PC-9 (cell line): ENCODE data around the gene RINT1. TPM values are rescaled to one million over a fixed set of nuclear protein-coding genes. Genes with fewer than 3 reads are reported as not detected.

Source experiments
- BruUV-seq: library from RNA; stranded (reverse); fragments of 400-500 nt; replicated peaks from 2 replicates; lab custom pipeline; 2021; lab: Mats Ljungman, UMichigan
- CTCF ChIA-PET: fragments of 300-600 bp; sonication (Branson Sonifier 250); formaldehyde crosslinking; loops from one replicate; lab custom pipeline; 2022; ENCODE audit warnings: antibody characterized with exemption; lab: Charles Lee
- POLR2A ChIA-PET: fragments of 300-600 bp; sonication (Branson Sonifier 250); formaldehyde crosslinking; loops from one replicate; lab custom pipeline; 2022; ENCODE audit warnings: antibody characterized with exemption; ENCODE audit not compliant: unreplicated experiment; lab: Charles Lee
- DNase-seq, 2 experiments: peaks; one replicate each; pipeline versions ENCODE4 v3.0.0 to v3.0.0-alpha.2; 2015 to 2022; ENCODE audit warnings: mixed read lengths in 1 of 2
- H2AFZ ChIP-seq: fragments of 200-600 bp; sonication (generic); 2 replicates; pipeline ENCODE4 v1.8.1; 2017; ENCODE audit warnings: antibody characterized with exemption
- H3F3A ChIP-seq: fragments of 200-600 bp; sonication (generic); 2 replicates; pipeline ENCODE4 v1.8.1; 2017; ENCODE audit warnings: antibody characterized with exemption, mild to moderate bottlenecking, low read depth; ENCODE audit not compliant: insufficient read depth
- H3K27ac ChIP-seq: fragments of 200-600 bp; sonication (generic); 2 replicates; pipeline ENCODE4 v1.6.1; 2016; ENCODE audit warnings: mixed run types
- H3K27me3 ChIP-seq: fragments of 200-600 bp; sonication (generic); 2 replicates; pipeline ENCODE4 v1.6.1; 2016; ENCODE audit warnings: low read depth, mixed run types; ENCODE audit not compliant: insufficient read depth
- H3K36me3 ChIP-seq: fragments of 200-600 bp; sonication (generic); 2 replicates; pipeline ENCODE4 v1.6.1; 2016; ENCODE audit warnings: low read depth, mixed run types
- H3K4me1 ChIP-seq: fragments of 200-600 bp; sonication (generic); replicated peaks from 2 replicates; pipeline ENCODE4 v1.6.1; 2016; ENCODE audit warnings: mixed run types; ENCODE audit not compliant: insufficient read depth
- H3K4me2 ChIP-seq: fragments of 200-600 bp; sonication (generic); 2 replicates; pipeline ENCODE4 v1.6.1; 2017; ENCODE audit warnings: mixed run types
- H3K4me3 ChIP-seq: fragments of 200-600 bp; sonication (generic); 2 replicates; pipeline ENCODE4 v1.6.1; 2016; ENCODE audit warnings: mixed run types
- H3K79me2 ChIP-seq: fragments of 200-600 bp; sonication (generic); 2 replicates; pipeline ENCODE4 v1.6.1; 2017; ENCODE audit warnings: low read depth, mixed run types
- H3K9me2 ChIP-seq: fragments of 200-600 bp; sonication (generic); 2 replicates; pipeline ENCODE4 v1.8.1; 2017; ENCODE audit warnings: mild to moderate bottlenecking; ENCODE audit not compliant: insufficient read depth
- H3K9me3 ChIP-seq: fragments of 200-600 bp; sonication (generic); 2 replicates; pipeline ENCODE4 v1.8.1; 2016; ENCODE audit warnings: low read depth; ENCODE audit not compliant: insufficient read depth
- H4K20me1 ChIP-seq: fragments of 200-600 bp; sonication (generic); 2 replicates; pipeline ENCODE4 v1.8.1; 2017; ENCODE audit not compliant: insufficient read depth
- EZH2 ChIP-seq: fragments of 200-600 bp; sonication (generic); IDR thresholded peaks from 2 replicates; pipeline ENCODE4 v1.8.0; 2017; ENCODE audit warnings: antibody characterized with exemption, low read depth
- intact Hi-C: fragments of 100-400 bp; cut with micrococcal nuclease; formaldehyde crosslinking; loops from one replicate; pipeline ENCODE4 v1.10.0; 2022; ENCODE audit not compliant: unreplicated experiment
- total RNA-seq: library from RNA; stranded (reverse); gene quantifications from 2 replicates; pipeline ENCODE4 v1.2.3, GENCODE V29; 2021
- TF ChIP-seq, protein P1 (sequence below): fragments of 200-600 bp; sonication (generic); conservative IDR thresholded peaks from 2 replicates; pipeline ENCODE4 v1.6.1; 2017; ENCODE audit warnings: mixed run types, antibody characterized with exemption, mild to moderate bottlenecking, moderate library complexity

Gene RINT1
- total RNA-seq, 1 experiment from 2014 or later, result 25.1 TPM

- no TSS peak for BruUV-seq
- no peaks in the 10 kb centered on the region for H3K27me3 ChIP-seq
- no peak within 1 kb of the TSS for H3K4me2 ChIP-seq
- H3K4me3 ChIP-seq, result no peak within 1 kb of the TSS
- no peak within 1 kb of the TSS for H2AFZ ChIP-seq
- H3F3A ChIP-seq, result 0 out of 2 replicates have a peak, but pooled peaks cover 3% of the 10 kb centered on the region
- no peaks in the 10 kb centered on the region for H3K9me2 ChIP-seq
- intact Hi-C loops, result loop anchor here (10.0 kb wide), 1 partner anchor 176 kb away; no protein-coding TSS in a partner anchor
- H3K79me2 ChIP-seq, result no peaks in the 10 kb centered on the region
- no peaks in the 10 kb centered on the region for H4K20me1 ChIP-seq
- ChIA-PET CTCF (interaction anchor here (0.6 to 0.7 kb wide), 2 partner anchors 19 to 579 kb away, joined by 3 to 4 read pairs; no protein-coding TSS in a partner anchor), POLR2A (no interaction called here)
- H3K27ac ChIP-seq, result no peak within 1 kb of the TSS
- no peaks in the 10 kb centered on the region for H3K4me1 ChIP-seq
- peak in 1 of 2 experiments; percentile 62 for DNase-seq
- no peaks in the 10 kb centered on the region for H3K36me3 ChIP-seq
- 0 out of 2 replicates have a peak, but pooled peaks cover 4% of the 10 kb centered on the region for H3K9me3 ChIP-seq
- no peak for TF ChIP-seq EZH2
- TF ChIP-seq, protein P1, sequence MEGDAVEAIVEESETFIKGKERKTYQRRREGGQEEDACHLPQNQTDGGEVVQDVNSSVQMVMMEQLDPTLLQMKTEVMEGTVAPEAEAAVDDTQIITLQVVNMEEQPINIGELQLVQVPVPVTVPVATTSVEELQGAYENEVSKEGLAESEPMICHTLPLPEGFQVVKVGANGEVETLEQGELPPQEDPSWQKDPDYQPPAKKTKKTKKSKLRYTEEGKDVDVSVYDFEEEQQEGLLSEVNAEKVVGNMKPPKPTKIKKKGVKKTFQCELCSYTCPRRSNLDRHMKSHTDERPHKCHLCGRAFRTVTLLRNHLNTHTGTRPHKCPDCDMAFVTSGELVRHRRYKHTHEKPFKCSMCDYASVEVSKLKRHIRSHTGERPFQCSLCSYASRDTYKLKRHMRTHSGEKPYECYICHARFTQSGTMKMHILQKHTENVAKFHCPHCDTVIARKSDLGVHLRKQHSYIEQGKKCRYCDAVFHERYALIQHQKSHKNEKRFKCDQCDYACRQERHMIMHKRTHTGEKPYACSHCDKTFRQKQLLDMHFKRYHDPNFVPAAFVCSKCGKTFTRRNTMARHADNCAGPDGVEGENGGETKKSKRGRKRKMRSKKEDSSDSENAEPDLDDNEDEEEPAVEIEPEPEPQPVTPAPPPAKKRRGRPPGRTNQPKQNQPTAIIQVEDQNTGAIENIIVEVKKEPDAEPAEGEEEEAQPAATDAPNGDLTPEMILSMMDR, result no peak
These were observed 49.2 kb downstream of the RINT1 start, which contains the start of gene EFCAB10 for GRCh38 chr7:105581066-105581811. Gene EFCAB10, minus strand, starts transcription at chr7:105581493. Its CDS starts 30 bp downstream, at chr7:105581463.

DNA sequence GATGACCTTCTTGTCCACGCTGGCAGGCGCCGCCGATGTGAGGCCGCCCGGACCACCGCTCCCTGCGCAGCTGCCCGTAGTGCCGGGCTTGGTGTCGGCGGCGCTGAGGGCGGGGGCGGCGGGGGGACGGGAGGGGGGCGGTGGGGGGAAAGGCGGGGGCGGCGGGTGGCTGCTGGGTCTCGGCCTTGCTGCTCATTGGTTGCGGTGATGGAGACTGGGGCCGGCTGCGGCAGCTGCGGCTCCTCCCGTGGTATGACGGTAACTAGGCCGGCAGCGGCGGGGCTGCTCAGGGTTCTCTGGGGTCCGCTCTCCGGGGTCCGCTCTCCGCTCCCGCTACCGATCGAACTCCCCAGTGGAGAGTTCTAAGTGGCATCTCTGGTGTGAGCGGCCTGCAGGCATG is 51.1 kb downstream of the RINT1 start:
- H3K4me3 ChIP-seq, result no peak overlapping the region
- H3F3A ChIP-seq, result no peaks in the 10 kb centered on the region
- BruUV-seq, result no TSS peak
- no peaks in the 10 kb centered on the region for H4K20me1 ChIP-seq
- no peaks in the 10 kb centered on the region for H3K36me3 ChIP-seq
- no peak overlapping the region for H2AFZ ChIP-seq
- no peak overlapping the region for H3K4me2 ChIP-seq
- H3K27me3 ChIP-seq, result no peaks in the 10 kb centered on the region
- H3K9me2 ChIP-seq, result no peaks in the 10 kb centered on the region
- H3K4me1 ChIP-seq, result no peaks in the 10 kb centered on the region
- intact Hi-C loops, result loop anchor here (10.0 kb wide), 1 partner anchor 178 kb away; no protein-coding TSS in a partner anchor
- H3K79me2 ChIP-seq, result no peaks in the 10 kb centered on the region
- no peak overlapping the region for H3K27ac ChIP-seq
- CTCF ChIA-PET, result no interaction called here
- 0 out of 2 replicates have a peak, but pooled peaks cover 4% of the 10 kb centered on the region for H3K9me3 ChIP-seq
- DNase-seq, result no peak
- POLR2A ChIA-PET, result no interaction called here
- TF ChIP-seq, protein P1, result no peak
- TF ChIP-seq EZH2, result no peak

- Histone ChIP-seq H3K4me3 (no peak overlapping the region), H3F3A (no peaks in the 10 kb centered on the region), H3K27me3 (no peaks in the 10 kb centered on the region), H3K27ac (no peak overlapping the region), H3K4me2 (no peak overlapping the region), H4K20me1 (no peaks in the 10 kb centered on the region), H3K36me3 (no peaks in the 10 kb centered on the region), H3K4me1 (no peaks in the 10 kb centered on the region), H3K9me2 (no peaks in the 10 kb centered on the region), H3K9me3 (0 out of 2 replicates have a peak, but pooled peaks cover 4% of the 10 kb centered on the region), H3K79me2 (no peaks in the 10 kb centered on the region), H2AFZ (no peak overlapping the region)
- intact Hi-C loops, result loop anchor here (10.0 kb wide), 1 partner anchor 179 kb away; no protein-coding TSS in a partner anchor
- no TSS peak for BruUV-seq
- ChIA-PET POLR2A (no interaction called here), CTCF (interaction anchor here (0.9 kb wide), 1 partner anchor 489 kb away, joined by 15 read pairs; no protein-coding TSS in a partner anchor)
- no peak for TF ChIP-seq EZH2
- TF ChIP-seq, protein P1, result no peak
- DNase-seq, result no peak
These were observed 52.2 kb downstream of the RINT1 start for GRCh38 chr7:105584165-105584564.
